K562 (cell line): Measurements from ENCODE around the gene FRMD4A. TPM values are rescaled to one million over a fixed set of nuclear protein-coding genes. Genes with fewer than 3 reads are reported as not detected.

ENCODE experiments used
- ATAC-seq: fragments of 200-7000 bp; cut with Tn5 transposase; 3 replicates; pipeline ENCODE4 v1.9.1; 2020; ENCODE audit warnings: moderate library complexity
- BruUV-seq: library from RNA; stranded (reverse); fragments of 400-500 nt; replicated peaks from 2 replicates; lab custom pipeline; 2021; lab: Mats Ljungman, UMichigan
- CTCF ChIA-PET: fragments of 300-600 bp; formaldehyde crosslinking; extraction: SDS; loops from one replicate; lab custom pipeline; 2021; ENCODE audit warnings: low intra/inter-chr PET ratio; lab: Yijun Ruan, JAX
- POLR2A ChIA-PET: fragments of 300-600, 350-650 bp; sonication (Branson Sonifier 250); formaldehyde crosslinking; extraction: SDS; loops from one replicate; lab custom pipeline; 2021; ENCODE audit warnings: antibody characterized with exemption, inconsistent platforms; lab: Yijun Ruan, JAX
- DNase-seq, 4 experiments: peaks; one replicate each; pipeline versions ENCODE4 v3.0.0 to v3.0.0-alpha.2; 2011 to 2018; ENCODE audit warnings: low spot score in 3 of 4, mixed read lengths in 3 of 4; ENCODE audit errors: extremely low read depth in 1 of 4
- FAIRE-seq: peaks from 2 replicates; lab custom pipeline; 2011; peaks lifted over from hg19 to GRCh38; lab: Jason Lieb, UNC
- H2AFZ ChIP-seq: 2 replicates; pipeline ENCODE4 v1.6.0; 2011; ENCODE audit warnings: low read depth, low read length, control low read depth, inconsistent platforms
- H3K27ac ChIP-seq: fragments of 200-600 bp; 3 replicates; pipeline ENCODE4 v1.8.0; 2011; ENCODE audit warnings: low read depth, mild to moderate bottlenecking, control low read depth, inconsistent platforms, low read length, moderate library complexity, mixed read lengths; ENCODE audit errors: extremely low read depth
- H3K27me3 ChIP-seq, 2 experiments: fragments of 300-600 bp in 1 of 2; 2 replicates in 1 of 2; 3 replicates in 1 of 2; pipeline versions ENCODE4 v1.6.0 to v1.8.0; 2011; ENCODE audit warnings: inconsistent platforms in 2 of 2, low read length in 2 of 2, mild to moderate bottlenecking in 1 of 2, mixed read lengths in 1 of 2, moderate library complexity in 1 of 2; ENCODE audit not compliant: control insufficient read depth in 2 of 2, insufficient read depth in 2 of 2
- H3K36me3 ChIP-seq: fragments of 300-600 bp; 3 replicates; pipeline ENCODE4 v1.8.0; 2011; ENCODE audit warnings: mild to moderate bottlenecking, low read length, inconsistent platforms; ENCODE audit not compliant: control insufficient read depth, insufficient read depth
- H3K4me1 ChIP-seq, 2 experiments: fragments of 200-600 bp in 1 of 2; replicated peaks in 1 of 2; 2 replicates in 1 of 2; 3 replicates in 1 of 2; pipeline versions ENCODE4 v1.5.1 to v1.8.0; 2011; ENCODE audit warnings: inconsistent platforms in 2 of 2, low read length in 2 of 2, mild to moderate bottlenecking in 1 of 2, mixed read lengths in 1 of 2, moderate library complexity in 1 of 2; ENCODE audit not compliant: control insufficient read depth in 2 of 2, insufficient read depth in 2 of 2
- H3K4me2 ChIP-seq: 2 replicates; pipeline ENCODE4 v1.6.1; 2011; ENCODE audit warnings: low read length, control low read depth, inconsistent platforms, mixed read lengths; ENCODE audit not compliant: insufficient read depth
- H3K4me3 ChIP-seq: fragments of 200-600 bp; sonication (generic), shearing (Covaris generic); 2 replicates; pipeline ENCODE4 v1.5.1; 2016; ENCODE audit warnings: control low read depth, inconsistent platforms
- H3K79me2 ChIP-seq: fragments of 200-600 bp; 3 replicates; pipeline ENCODE4 v1.8.0; 2011; ENCODE audit warnings: low read length, inconsistent platforms; ENCODE audit not compliant: control insufficient read depth, insufficient read depth
- H3K9ac ChIP-seq, 2 experiments: 2 replicates each; pipeline versions ENCODE4 v1.6.0 to v1.6.1; 2011; ENCODE audit warnings: low read depth in 2 of 2, low read length in 2 of 2, control low read depth in 1 of 2, inconsistent platforms in 1 of 2, mild to moderate bottlenecking in 1 of 2, mixed read lengths in 1 of 2; ENCODE audit not compliant: insufficient read depth in 1 of 2
- H3K9me1 ChIP-seq: one replicate; pipeline ENCODE4 v1.6.0; 2011; ENCODE audit warnings: inconsistent platforms, mild to moderate bottlenecking, low read length, moderate library complexity; ENCODE audit not compliant: control insufficient read depth, insufficient read depth
- H3K9me3 ChIP-seq: replicated peaks from 2 replicates; pipeline ENCODE4 v1.5.1; 2011; ENCODE audit warnings: low read depth, low read length, inconsistent platforms; ENCODE audit not compliant: control insufficient read depth, insufficient read depth
- H4K20me1 ChIP-seq: replicated peaks from 2 replicates; pipeline ENCODE4 v1.6.1; 2011; ENCODE audit warnings: low read length, inconsistent platforms, mixed read lengths; ENCODE audit not compliant: control insufficient read depth, insufficient read depth
- CHD2 ChIP-seq: IDR thresholded peaks from 2 replicates; pipeline ENCODE4 v1.6.1; 2011; ENCODE audit warnings: low read depth, low read length
- CREB1 ChIP-seq, 2 experiments: sonication (generic) in 1 of 2; formaldehyde crosslinking in 1 of 2; IDR thresholded peaks; 2 replicates each; pipeline versions ENCODE4 v1.6.1 to v1.8.0; 2012 to 2022; ENCODE audit warnings: inconsistent platforms in 1 of 2, mild to moderate bottlenecking in 1 of 2, missing genetic modification reagents in 1 of 2, moderate library complexity in 1 of 2
- EWSR1 ChIP-seq: fragments of 450-650 bp; IDR thresholded peaks from 2 replicates; pipeline ENCODE4 v1.6.1; 2018; ENCODE audit warnings: borderline replicate concordance, mild to moderate bottlenecking, low read depth, moderate library complexity; ENCODE audit not compliant: partially characterized antibody
- NFRKB ChIP-seq: fragments of 450-650 bp; IDR thresholded peaks from 2 replicates; pipeline ENCODE4 v1.6.1; 2016; ENCODE audit warnings: low read depth
- POLR3A ChIP-seq: IDR thresholded peaks from 2 replicates; pipeline ENCODE4 v1.6.1; 2011; ENCODE audit warnings: borderline replicate concordance, mild to moderate bottlenecking, moderate library complexity; ENCODE audit not compliant: insufficient read length, insufficient read depth; ENCODE audit errors: extremely low read depth
- SUPT5H ChIP-seq: fragments of 450-650 bp; IDR thresholded peaks from 2 replicates; pipeline ENCODE4 v1.6.1; 2016
- TBL1XR1 ChIP-seq, 2 experiments: IDR thresholded peaks; 2 replicates each; pipeline ENCODE4 v1.6.1; 2012; ENCODE audit warnings: improper control_type of control experiment in 2 of 2, low read length in 2 of 2, mild to moderate bottlenecking in 1 of 2
- ZNF436 ChIP-seq: fragments of 250-450, 450-650 bp; sonication (Bioruptor Pico); formaldehyde crosslinking; IDR thresholded peaks from 2 replicates; pipeline ENCODE4 v1.7.0; 2020; ENCODE audit warnings: mild to moderate bottlenecking
- ZNF696 ChIP-seq: fragments of 250-450 bp; sonication (Bioruptor Pico); conservative IDR thresholded peaks from 2 replicates; pipeline ENCODE4 v1.4.0; 2020; ENCODE audit warnings: mild to moderate bottlenecking, moderate library complexity
- ZSCAN32 ChIP-seq: fragments of 450-650 bp; formaldehyde crosslinking; IDR thresholded peaks from 2 replicates; pipeline ENCODE4 v1.4.0; 2020; ENCODE audit warnings: mild to moderate bottlenecking, moderate library complexity
- WGBS: fragments of 100-300 bp; shearing (Covaris generic); methylation state at CpG from one replicate; pipeline ENCODE4 v1.1.6; 2016; ENCODE audit warnings: low coverage, mixed read lengths; ENCODE audit not compliant: insufficient coverage; ENCODE audit errors: missing lambda C conversion rate; 5-methylcytosine and 5-hydroxymethylcytosine counted together
- in situ Hi-C: fragments of 300-500 bp; cut with MboI; formaldehyde crosslinking; loops from 4 replicates; pipeline ENCODE4 v1.15.0; 2018; ENCODE audit warnings: inconsistent platforms, mixed read lengths
- intact Hi-C: fragments of 100-400 bp; cut with micrococcal nuclease; formaldehyde crosslinking; loops from 2 replicates; pipeline ENCODE4 v1.14.2; 2022
- polyA plus RNA-seq, 8 experiments: library from polyadenylated mRNA; depleted of rRNA in 4 of 8; stranded (reverse) in 5 of 8; unstranded in 3 of 8; fragments of >200 nt; fragmentation: Nextera tagmentation in 2 of 8; fragmentation: Illumina TruSeq in 1 of 8; extraction: Ambion mirVana in 2 of 8; extraction: Trizol in 1 of 8; gene quantifications; 2 replicates each; pipeline versions ENCODE4 v1.2.1 to v1.2.3, GENCODE V29; 2011 to 2014; ENCODE audit warnings: inconsistent platforms in 1 of 8, missing spikeins in 1 of 8
- total RNA-seq, 7 experiments: library from RNA; depleted of rRNA in 6 of 7; stranded (reverse); fragments of >200 nt in 6 of 7; fragmentation: Illumina TruSeq in 2 of 7; extraction: Trizol in 2 of 7; gene quantifications; 2 replicates each; pipeline versions ENCODE4 v1.2.1 to v1.2.3, GENCODE V29; 2011 to 2021; ENCODE audit warnings: low replicate concordance in 1 of 7
- TF ChIP-seq, protein P1 (sequence below): fragments of 450-650 bp; formaldehyde crosslinking; IDR thresholded peaks from 2 replicates; pipeline ENCODE4 v1.4.0; 2020; ENCODE audit warnings: mild to moderate bottlenecking
- TF ChIP-seq, protein P2 (sequence below), 2 experiments: fragments of 450-650 bp; conservative IDR thresholded peaks; 2 replicates each; pipeline ENCODE4 v1.6.1; 2017; ENCODE audit warnings: mild to moderate bottlenecking in 2 of 2, moderate library complexity in 2 of 2
- TF ChIP-seq, protein P3 (sequence below): fragments of 450-650 bp; IDR thresholded peaks from 2 replicates; pipeline ENCODE4 v1.6.1; 2014; ENCODE audit warnings: low read depth, mild to moderate bottlenecking, moderate library complexity, borderline replicate concordance
- TF ChIP-seq, protein P4 (sequence below): IDR thresholded peaks from 2 replicates; pipeline ENCODE4 v1.6.1; 2012; ENCODE audit warnings: low read depth, low read length, improper control_type of control experiment, borderline replicate concordance

Gene FRMD4A
- total and polyA plus RNA-seq, 9 of the 15 experiments (the other 6 are each of a cell fraction or from before 2014, with no cell fraction given): 0.80 to 5.2 (median 3.0) TPM

DNA sequence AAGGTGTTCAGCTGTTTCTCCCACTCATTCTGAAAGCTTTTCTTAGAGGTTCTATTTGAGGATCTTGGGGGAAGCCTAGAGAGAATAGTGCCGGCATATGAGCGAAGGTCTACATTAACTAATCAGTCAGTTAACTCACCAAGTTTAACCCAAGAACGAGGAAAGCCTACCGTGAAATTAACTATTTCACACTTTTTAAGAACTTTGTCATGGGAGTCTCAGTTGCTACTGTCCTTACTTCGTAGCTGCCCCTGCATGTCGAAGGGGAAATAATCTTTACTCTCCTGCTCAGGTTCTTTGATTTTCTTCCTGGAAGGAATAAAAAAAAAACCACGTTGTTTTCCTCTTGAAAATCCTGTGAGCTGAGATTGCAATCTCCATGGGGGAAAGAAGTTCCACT, 115.1 kb downstream of the FRMD4A start:
- H3K27me3 ChIP-seq: no peaks in the 10 kb centered on the region
- H2AFZ ChIP-seq: no peak overlapping the region
- H3K4me1 ChIP-seq: no peaks in the 10 kb centered on the region
- H3K27ac ChIP-seq: no peak overlapping the region
- H4K20me1 ChIP-seq: no peaks in the 10 kb centered on the region
- intact Hi-C loops (no loop called here), in situ Hi-C loops (no loop called here)
- H3K4me3 ChIP-seq: no peak overlapping the region
- no peaks in the 10 kb centered on the region for H3K9me1 ChIP-seq
- DNase-seq (no peak), FAIRE-seq (no peak), ATAC-seq (no peak)
- no peak overlapping the region for H3K9ac ChIP-seq
- no peaks in the 10 kb centered on the region for H3K79me2 ChIP-seq
- no peaks in the 10 kb centered on the region for H3K36me3 ChIP-seq
- no TSS peak for BruUV-seq
- TF ChIP-seq TBL1XR1 (IDR thresholded peaks at IDR 0.05; ENCODE audit: low read length in 2 of 2) (no peak), NFRKB (no peak), CREB1 (IDR thresholded peaks at IDR 0.05) (no peak), CREB1 (CRISPR knock-in tag; IDR thresholded peaks at IDR 0.05) (no peak), ZNF696 (no peak), CHD2 (no peak), ZNF436 (CRISPR knock-in tag) (no peak), POLR3A (no peak), EWSR1 (no peak), SUPT5H (no peak), ZSCAN32 (CRISPR knock-in tag) (no peak)
- TF ChIP-seq, protein P1, sequence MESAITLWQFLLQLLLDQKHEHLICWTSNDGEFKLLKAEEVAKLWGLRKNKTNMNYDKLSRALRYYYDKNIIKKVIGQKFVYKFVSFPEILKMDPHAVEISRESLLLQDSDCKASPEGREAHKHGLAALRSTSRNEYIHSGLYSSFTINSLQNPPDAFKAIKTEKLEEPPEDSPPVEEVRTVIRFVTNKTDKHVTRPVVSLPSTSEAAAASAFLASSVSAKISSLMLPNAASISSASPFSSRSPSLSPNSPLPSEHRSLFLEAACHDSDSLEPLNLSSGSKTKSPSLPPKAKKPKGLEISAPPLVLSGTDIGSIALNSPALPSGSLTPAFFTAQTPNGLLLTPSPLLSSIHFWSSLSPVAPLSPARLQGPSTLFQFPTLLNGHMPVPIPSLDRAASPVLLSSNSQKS (CRISPR knock-in tag): no peak
- TF ChIP-seq, protein P2, sequence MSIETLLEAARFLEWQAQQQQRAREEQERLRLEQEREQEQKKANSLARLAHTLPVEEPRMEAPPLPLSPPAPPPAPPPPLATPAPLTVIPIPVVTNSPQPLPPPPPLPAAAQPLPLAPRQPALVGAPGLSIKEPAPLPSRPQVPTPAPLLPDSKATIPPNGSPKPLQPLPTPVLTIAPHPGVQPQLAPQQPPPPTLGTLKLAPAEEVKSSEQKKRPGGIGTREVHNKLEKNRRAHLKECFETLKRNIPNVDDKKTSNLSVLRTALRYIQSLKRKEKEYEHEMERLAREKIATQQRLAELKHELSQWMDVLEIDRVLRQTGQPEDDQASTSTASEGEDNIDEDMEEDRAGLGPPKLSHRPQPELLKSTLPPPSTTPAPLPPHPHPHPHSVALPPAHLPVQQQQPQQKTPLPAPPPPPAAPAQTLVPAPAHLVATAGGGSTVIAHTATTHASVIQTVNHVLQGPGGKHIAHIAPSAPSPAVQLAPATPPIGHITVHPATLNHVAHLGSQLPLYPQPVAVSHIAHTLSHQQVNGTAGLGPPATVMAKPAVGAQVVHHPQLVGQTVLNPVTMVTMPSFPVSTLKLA (conservative IDR thresholded peaks at IDR 0.05): no peak
- TF ChIP-seq, protein P3, sequence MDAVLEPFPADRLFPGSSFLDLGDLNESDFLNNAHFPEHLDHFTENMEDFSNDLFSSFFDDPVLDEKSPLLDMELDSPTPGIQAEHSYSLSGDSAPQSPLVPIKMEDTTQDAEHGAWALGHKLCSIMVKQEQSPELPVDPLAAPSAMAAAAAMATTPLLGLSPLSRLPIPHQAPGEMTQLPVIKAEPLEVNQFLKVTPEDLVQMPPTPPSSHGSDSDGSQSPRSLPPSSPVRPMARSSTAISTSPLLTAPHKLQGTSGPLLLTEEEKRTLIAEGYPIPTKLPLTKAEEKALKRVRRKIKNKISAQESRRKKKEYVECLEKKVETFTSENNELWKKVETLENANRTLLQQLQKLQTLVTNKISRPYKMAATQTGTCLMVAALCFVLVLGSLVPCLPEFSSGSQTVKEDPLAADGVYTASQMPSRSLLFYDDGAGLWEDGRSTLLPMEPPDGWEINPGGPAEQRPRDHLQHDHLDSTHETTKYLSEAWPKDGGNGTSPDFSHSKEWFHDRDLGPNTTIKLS: no peak
- TF ChIP-seq, protein P4, sequence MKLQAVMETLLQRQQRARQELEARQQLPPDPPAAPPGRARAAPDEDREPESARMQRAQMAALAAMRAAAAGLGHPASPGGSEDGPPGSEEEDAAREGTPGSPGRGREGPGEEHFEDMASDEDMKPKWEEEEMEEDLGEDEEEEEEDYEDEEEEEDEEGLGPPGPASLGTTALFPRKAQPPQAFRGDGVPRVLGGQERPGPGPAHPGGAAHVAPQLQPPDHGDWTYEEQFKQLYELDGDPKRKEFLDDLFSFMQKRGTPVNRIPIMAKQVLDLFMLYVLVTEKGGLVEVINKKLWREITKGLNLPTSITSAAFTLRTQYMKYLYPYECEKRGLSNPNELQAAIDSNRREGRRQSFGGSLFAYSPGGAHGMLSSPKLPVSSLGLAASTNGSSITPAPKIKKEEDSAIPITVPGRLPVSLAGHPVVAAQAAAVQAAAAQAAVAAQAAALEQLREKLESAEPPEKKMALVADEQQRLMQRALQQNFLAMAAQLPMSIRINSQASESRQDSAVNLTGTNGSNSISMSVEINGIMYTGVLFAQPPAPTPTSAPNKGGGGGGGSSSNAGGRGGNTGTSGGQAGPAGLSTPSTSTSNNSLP: no peak
- POLR2A ChIA-PET: no interaction called here
- H3K4me2 ChIP-seq: no peak overlapping the region
- CTCF ChIA-PET: no interaction called here
- no peaks in the 10 kb centered on the region for H3K9me3 ChIP-seq
- WGBS: 0% methylated on average over 7 of the region's 7 CpGs
